DMS79 treated with DMSO at 0.1 percent for 48 hours (cell line): ENCODE results near the gene PYM1.

Experiments
- DNase-seq: peaks from one replicate; lab custom pipeline; 2025; lab: John Stamatoyannopoulos, UW

PYM1 gene

GRCh38 chr12:55927588-55928502, at the start of gene PYM1:
Gene PYM1, minus strand, starts transcription at chr12:55927894. Its CDS starts 133 bp downstream, at chr12:55927761.
- peak; percentile 40 for DNase-seq

DNA sequence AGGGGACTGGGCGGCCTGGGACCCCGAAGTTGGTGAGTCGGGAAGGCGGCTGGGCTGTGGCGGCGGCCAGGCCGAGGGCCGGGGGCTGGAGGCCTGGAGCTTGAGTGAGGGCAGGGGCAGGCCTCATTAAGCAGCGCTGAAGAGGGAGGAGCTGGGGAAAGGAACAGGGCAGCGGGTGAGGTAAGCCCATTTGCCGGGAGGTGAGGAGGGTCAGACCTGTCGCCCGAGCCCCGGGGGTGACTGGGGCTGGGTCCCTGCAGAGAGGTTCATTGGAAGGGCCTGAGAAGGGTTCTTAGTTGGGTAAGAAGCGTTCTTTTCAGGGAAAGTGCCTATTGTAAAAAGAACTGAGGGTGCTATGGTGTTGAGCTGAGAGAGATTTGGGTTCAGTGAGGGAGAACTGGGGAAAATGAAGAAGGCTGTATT, 46.6 kb upstream of the PYM1 start:
- DNase-seq, result peak; percentile 2

- DNase-seq, result peak; percentile 96
Measured at GRCh38 chr12:55973599-55974307, 46.1 kb upstream of the PYM1 start, which contains the start of gene RAB5B. Gene RAB5B, plus strand, starts transcription at chr12:55974078. Its CDS starts 12,883 bp downstream, at chr12:55986961.

DNA sequence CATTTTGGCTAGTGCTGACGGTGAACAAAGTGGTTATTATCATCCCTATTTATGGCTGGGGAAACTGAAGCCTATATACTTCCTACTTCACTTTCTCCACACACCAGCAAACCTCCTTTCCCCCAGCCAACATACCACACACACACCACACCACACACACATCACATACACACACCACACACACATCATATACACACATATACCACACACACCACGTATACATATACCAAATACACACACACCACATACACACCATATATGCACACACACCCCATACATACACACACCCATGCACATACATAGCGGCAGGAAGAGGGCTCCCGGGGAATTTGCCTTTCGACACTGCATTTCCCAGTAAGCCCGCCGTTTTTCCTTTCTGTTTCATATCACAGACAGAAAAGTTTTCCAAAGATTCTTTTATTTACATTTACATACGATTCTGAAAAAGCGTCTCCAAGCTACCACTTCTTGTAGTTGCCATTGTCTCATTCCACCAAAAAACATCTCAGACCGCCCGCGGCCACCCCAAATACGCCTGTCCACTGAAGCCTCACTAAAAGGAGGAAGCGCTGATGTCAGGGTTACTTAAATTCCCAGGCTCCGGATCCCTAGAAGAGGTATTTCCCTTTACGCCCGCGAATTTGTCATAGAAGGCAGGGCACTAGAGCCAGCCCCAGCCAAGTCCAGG, 45.4 kb upstream of the PYM1 start:
- DNase-seq, result no peak

DNA sequence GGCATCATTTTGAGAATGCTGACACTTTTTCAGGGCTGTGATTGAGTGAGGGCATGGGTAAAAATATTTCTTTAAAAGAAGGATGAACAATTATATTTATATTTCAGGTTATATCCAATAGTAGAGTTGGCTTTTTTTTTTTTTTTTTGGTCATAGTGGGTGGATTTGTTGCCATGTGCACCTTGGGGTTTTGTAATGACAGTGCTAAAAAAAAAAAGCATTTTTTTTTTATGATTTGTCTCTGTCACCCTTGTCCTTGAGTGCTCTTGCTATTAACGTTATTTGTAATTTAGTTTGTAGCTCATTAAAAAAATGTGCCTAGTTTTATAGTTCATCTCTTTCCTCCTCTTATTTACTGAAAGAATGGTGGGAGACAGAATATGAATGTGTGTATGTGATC, 44.8 kb upstream of the PYM1 start:
- DNase-seq, result no peak

GRCh38 chr12:55972042-55972441, 44.3 kb upstream of the PYM1 start:
- DNase-seq, result no peak

DNA sequence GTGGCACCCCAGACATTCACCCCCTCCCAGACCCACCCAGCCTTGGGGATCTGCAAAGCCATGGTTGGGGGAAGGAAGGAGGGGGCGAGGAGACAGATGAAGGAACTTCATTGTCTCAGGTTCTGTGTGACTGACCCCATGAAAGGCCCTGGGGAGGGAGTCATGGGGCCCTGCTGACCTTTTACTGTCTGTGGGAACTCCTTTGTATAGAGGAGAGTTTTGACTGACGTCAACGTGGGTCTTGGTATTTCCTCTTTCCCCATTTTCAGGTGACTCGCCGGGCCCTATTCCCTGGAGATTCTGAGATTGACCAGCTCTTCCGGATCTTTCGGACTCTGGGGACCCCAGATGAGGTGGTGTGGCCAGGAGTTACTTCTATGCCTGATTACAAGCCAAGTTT, 43.1 kb upstream of the PYM1 start:
- DNase-seq, result no peak

DNA sequence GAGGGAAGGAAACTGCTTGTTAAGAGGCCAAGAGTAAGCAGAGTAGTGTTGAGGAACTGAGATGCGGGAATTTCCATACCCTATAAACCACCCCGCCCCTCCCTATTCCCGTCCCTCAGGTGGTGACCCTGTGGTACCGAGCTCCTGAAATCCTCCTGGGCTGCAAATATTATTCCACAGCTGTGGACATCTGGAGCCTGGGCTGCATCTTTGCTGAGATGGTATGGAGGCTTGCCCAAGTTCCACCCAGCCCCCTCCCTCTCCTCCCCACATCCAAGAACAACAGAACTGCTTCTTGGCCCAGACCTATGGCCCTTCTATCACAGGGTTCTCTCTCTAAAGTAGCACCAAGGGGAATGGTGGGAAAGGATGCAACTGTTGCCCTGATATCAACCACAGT, 41.7 kb upstream of the PYM1 start:
- DNase-seq, result no peak

DNA sequence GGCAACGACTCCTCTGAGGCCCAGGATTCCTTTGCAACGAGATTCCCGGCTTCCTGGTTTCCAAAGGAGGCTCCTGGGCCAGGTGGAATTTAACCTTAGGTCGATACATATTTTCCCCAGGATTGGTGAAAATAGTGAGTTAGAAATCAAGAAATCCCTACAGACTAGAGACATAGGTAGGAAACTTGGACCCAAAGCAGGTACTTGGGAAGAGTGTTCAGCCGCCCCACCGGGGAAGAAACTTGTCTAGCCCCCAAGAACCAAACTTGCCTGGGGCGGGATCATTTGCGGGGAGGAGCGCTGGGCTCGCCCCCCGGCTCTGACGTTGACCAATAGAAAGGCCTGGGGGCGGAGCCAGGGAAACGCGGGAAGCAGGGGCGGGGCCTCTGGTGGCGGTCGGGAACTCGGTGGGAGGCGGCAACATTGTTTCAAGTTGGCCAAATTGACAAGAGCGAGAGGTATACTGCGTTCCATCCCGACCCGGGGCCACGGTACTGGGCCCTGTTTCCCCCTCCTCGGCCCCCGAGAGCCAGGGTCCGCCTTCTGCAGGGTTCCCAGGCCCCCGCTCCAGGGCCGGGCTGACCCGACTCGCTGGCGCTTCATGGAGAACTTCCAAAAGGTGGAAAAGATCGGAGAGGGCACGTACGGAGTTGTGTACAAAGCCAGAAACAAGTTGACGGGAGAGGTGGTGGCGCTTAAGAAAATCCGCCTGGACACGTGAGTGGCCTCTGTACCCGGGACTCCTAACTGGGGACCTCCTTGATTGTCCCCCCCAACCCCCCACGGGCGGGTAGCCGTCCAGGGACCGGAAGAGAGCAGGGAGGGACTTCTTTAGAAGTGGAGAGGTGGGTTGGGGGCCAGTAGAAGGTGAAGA, 39.0 kb upstream of the PYM1 start, which contains the start of gene CDK2:
CDK2 (plus strand) TSS at position 423 of the 874 bp plus-strand sequence; CDS start at position 602, 179 bp downstream.
- DNase-seq, result peak; percentile 45

GRCh38 chr12:55965941-55966407, 38.3 kb upstream of the PYM1 start, which contains the start of gene PMEL:
Gene PMEL, minus strand, starts transcription at chr12:55966042. Its CDS starts 31 bp downstream, at chr12:55966011.
- no peak for DNase-seq

- DNase-seq, result no peak
Measured at GRCh38 chr12:55965240-55965639, 37.5 kb upstream of the PYM1 start.

- DNase-seq, result no peak
Measured at GRCh38 chr12:55963760-55964159, 36.1 kb upstream of the PYM1 start.

GRCh38 chr12:55957106-55957859, 29.6 kb upstream of the PYM1 start:
- DNase-seq, result peak; percentile 16

GRCh38 chr12:55955800-55956508, 28.3 kb upstream of the PYM1 start:
- no peak for DNase-seq

DNA sequence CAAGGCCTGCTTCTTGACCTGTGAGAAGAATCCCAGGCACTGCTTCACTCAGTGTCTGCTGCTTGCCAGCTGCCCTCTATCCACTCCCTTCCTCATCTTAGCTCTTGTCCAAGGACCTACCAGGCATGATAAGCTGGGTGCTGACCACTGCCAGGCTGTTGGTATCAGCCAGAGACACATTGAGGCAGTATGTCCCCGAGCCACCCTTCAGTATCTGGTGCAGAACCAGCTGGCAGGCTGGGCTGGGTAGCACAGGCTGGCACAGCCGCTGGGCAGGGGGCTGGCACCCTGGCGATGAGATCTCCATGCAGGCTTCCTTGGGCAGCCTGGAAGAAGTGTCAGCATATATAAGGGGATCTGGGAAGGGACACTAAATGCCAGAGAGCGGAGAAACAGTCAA, 27.6 kb upstream of the PYM1 start:
- DNase-seq, result no peak

GRCh38 chr12:55946553-55946952, 18.9 kb upstream of the PYM1 start:
- no peak for DNase-seq

DNA sequence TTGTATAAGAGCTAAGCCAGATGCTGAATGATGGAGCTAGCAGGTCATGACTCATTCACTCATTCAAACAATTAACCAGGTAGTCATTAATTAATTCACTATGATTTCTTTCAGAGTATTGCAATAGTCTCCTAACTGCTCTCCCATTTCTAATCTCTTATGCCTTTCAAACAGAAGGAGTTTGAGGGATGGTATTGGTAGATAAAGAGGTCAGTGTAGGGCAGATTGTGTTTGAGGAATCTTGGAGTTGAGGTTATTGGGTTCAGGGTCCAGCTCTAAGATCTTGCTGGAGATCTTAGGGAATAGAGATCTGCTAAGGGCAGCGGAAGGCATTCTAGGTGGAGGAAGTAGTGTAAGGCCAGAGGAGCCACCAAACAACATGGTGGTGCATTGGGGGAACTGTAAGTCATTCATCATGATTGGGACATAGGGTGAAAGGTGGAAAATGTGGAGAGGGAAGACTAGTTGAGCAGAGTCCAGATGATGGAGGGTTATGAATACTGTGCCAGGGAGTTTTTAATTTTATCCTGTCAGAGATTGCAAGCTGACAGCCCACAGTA, 15.0 kb upstream of the PYM1 start:
- no peak for DNase-seq

DNA sequence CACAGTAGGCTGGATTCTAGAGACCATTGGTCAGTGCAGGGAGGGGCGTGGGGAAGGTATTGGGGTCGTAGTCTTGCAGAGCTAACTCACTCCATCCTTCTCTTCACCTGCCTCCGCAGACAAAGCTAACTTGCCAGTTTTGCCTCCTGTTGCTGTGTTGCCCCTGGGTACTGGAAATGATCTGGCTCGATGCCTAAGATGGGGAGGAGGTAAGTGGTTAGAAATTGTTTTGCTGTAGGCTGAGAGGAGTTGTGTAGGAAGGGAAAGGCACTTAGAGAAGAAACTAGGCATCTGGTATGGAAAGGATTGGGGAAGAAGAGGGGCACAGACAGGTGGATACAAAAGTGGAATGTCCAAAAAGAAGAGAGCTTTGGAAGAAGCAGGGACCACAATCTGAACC, 14.4 kb upstream of the PYM1 start:
- DNase-seq, result peak; percentile 15

DNA sequence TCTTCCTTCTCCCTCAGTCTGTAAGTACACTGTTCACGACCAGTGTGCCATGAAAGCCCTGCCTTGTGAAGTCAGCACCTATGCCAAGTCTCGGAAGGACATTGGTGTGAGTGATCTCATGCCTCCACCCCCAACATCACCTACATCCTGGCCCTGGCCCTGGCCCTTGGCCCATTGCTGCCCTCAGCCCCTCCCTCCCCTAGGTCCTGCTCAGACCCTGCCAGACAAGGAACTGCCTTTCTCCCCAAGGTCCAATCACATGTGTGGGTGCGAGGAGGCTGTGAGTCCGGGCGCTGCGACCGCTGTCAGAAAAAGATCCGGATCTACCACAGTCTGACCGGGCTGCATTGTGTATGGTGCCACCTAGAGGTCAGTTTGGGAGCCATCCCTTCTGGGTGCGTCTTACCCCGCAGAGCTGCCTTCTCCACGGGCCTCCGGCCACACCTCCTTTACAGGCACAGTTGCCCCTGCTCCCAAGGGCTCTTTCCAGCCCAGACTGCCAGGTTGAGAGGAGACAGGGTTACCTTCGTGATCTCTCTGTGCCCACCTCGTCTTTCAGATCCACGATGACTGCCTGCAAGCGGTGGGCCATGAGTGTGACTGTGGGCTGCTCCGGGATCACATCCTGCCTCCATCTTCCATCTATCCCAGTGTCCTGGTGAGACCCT, 12.5 kb upstream of the PYM1 start:
- peak; percentile 64 for DNase-seq
